HL-60 (cell line): ENCODE measurements around the gene SPEM2.

Experiments used
- DNase-seq, 2 experiments: peaks; one replicate each; pipeline ENCODE4 v3.0.0-alpha.2; 2010 to 2020; ENCODE audit warnings: low read depth in 1 of 2, low spot score in 1 of 2
- H3K27ac ChIP-seq: fragments of 250-450 bp; sonication (Bioruptor Pico); replicated peaks from 2 replicates; pipeline ENCODE4 v1.5.1; 2020; ENCODE audit warnings: mild to moderate bottlenecking, moderate library complexity
- H3K27me3 ChIP-seq: fragments of 250-450 bp; sonication (Bioruptor Pico); 2 replicates; pipeline ENCODE4 v1.5.1; 2021; ENCODE audit warnings: mild to moderate bottlenecking, moderate library complexity; ENCODE audit not compliant: insufficient read depth, poor library complexity, severe bottlenecking
- H3K4me3 ChIP-seq: replicated peaks from 2 replicates; pipeline ENCODE4 v1.5.1; 2011; ENCODE audit warnings: mild to moderate bottlenecking, control low read depth, low read length; ENCODE audit not compliant: insufficient read depth
- CTCF ChIP-seq: IDR thresholded peaks from one replicate; pipeline ENCODE4 v1.5.1; 2011; ENCODE audit warnings: low read length, control low read depth, inconsistent platforms; ENCODE audit not compliant: insufficient read depth
- GABPA ChIP-seq: IDR thresholded peaks from 2 replicates; pipeline ENCODE4 v1.6.1; 2012; ENCODE audit warnings: low read depth
- POLR2AphosphoS5 ChIP-seq: IDR thresholded peaks from 2 replicates; pipeline ENCODE4 v1.6.1; 2012; ENCODE audit warnings: low read depth
- REST ChIP-seq: IDR thresholded peaks from 2 replicates; pipeline ENCODE4 v1.6.1; 2012; ENCODE audit warnings: low read depth; ENCODE audit not compliant: insufficient replicate concordance
- SPI1 ChIP-seq: IDR thresholded peaks from 2 replicates; pipeline ENCODE4 v1.6.1; 2012; ENCODE audit warnings: low read depth, mild to moderate bottlenecking, borderline replicate concordance

SPEM2 gene

GRCh38 chr17:7463372-7463846 is 38.0 kb downstream of the SPEM2 start:
- DNase-seq, result no peak
- H3K27ac ChIP-seq, result no peak overlapping the region
- H3K27me3 ChIP-seq, result no peaks in the 10 kb centered on the region
- no peak overlapping the region for H3K4me3 ChIP-seq
- no peak for TF ChIP-seq REST

- H3K4me3 ChIP-seq, result no peak overlapping the region
- TF ChIP-seq REST, result no peak
- no peak for TF ChIP-seq CTCF
- TF ChIP-seq SPI1, result no peak
- TF ChIP-seq GABPA, result no peak
- TF ChIP-seq POLR2AphosphoS5, result no peak
- no peak overlapping the region for H3K27ac ChIP-seq
Measured at GRCh38 chr17:7464081-7464480, 38.7 kb downstream of the SPEM2 start.

GRCh38 chr17:7465597-7466275 is 40.3 kb downstream of the SPEM2 start:
- no peak overlapping the region for H3K4me3 ChIP-seq
- no peaks in the 10 kb centered on the region for H3K27me3 ChIP-seq
- TF ChIP-seq POLR2AphosphoS5, result no peak
- no peak for TF ChIP-seq REST
- no peak for TF ChIP-seq SPI1
- no peak for TF ChIP-seq GABPA
- no peak for TF ChIP-seq CTCF
- no peak overlapping the region for H3K27ac ChIP-seq
- DNase-seq, result no peak

More at GRCh38 chr17:7464081-7464480, 38.7 kb downstream of the SPEM2 start:
- no peaks in the 10 kb centered on the region for H3K27me3 ChIP-seq
- DNase-seq, result no peak
